ENCODE results near the gene DCST2. TPM values are rescaled to one million over a fixed set of nuclear protein-coding genes. Genes with fewer than 3 reads are reported as not detected.

The DCST2 gene
- total and polyA plus RNA-seq, 9 of the 15 experiments (the other 6 are each of a cell fraction or from before 2014, with no cell fraction given): 0.09 to 0.49 (median 0.11) TPM; not detected in 3

GRCh38 chr1:155026588-155026987 is 7.0 kb downstream of the DCST2 start (continued):
- TF ChIP-seq PTBP1 (IDR thresholded peaks at IDR 0.05; ENCODE audit: low read depth, low read length): no peak
- TF ChIP-seq, protein P1, sequence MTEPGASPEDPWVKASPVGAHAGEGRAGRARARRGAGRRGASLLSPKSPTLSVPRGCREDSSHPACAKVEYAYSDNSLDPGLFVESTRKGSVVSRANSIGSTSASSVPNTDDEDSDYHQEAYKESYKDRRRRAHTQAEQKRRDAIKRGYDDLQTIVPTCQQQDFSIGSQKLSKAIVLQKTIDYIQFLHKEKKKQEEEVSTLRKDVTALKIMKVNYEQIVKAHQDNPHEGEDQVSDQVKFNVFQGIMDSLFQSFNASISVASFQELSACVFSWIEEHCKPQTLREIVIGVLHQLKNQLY (CRISPR knock-in tag; conservative IDR thresholded peaks at IDR 0.05): no peak
- TF ChIP-seq JUN (IDR thresholded peaks at IDR 0.05; ENCODE audit: borderline replicate concordance, low read depth, low read length): 0 out of 2 replicates have a peak, but pooled peaks have one; percentile 16
- no peak for TF ChIP-seq JUN (CRISPR knock-in tag; IDR thresholded peaks at IDR 0.05; ENCODE audit: borderline replicate concordance)
- no peak for TF ChIP-seq TBP (optimal IDR thresholded peaks at IDR 0.05; ENCODE audit: low read depth, low read length)
- no peak for TF ChIP-seq ZNF507 (tag; conservative IDR thresholded peaks at IDR 0.05)
- no peak for TF ChIP-seq RBM39 (optimal IDR thresholded peaks at IDR 0.05; ENCODE audit: low read depth, low read length)
- no peak for TF ChIP-seq ZNF282 (CRISPR knock-in tag; IDR thresholded peaks at IDR 0.05)
- no peak for TF ChIP-seq ZNF830 (CRISPR knock-in tag; IDR thresholded peaks at IDR 0.05)
- no peak for TF ChIP-seq NFIC (IDR thresholded peaks at IDR 0.05)
- TF ChIP-seq TAF1 (IDR thresholded peaks at IDR 0.05; ENCODE audit: control insufficient read depth, extremely low read depth, insufficient read depth, low read length, severe bottlenecking): no peak

GRCh38 chr1:155026154-155026553 is 7.4 kb downstream of the DCST2 start:
- no TSS peak for BruUV-seq (replicated peaks)
- Histone ChIP-seq H3K4me3 (no peak overlapping the region), H3K27ac (ENCODE audit: extremely low read depth, low read depth, low read length) (no peak overlapping the region), H4K20me1 (replicated peaks; ENCODE audit: control insufficient read depth, insufficient read depth, low read length) (no peaks in the 10 kb centered on the region), H3K79me2 (ENCODE audit: control insufficient read depth, insufficient read depth, low read length) (no peaks in the 10 kb centered on the region), H3K27me3 (ENCODE audit: control insufficient read depth in 2 of 2, insufficient read depth in 2 of 2, low read length in 2 of 2) (no peaks in the 10 kb centered on the region), H2AFZ (ENCODE audit: low read depth, low read length) (0 out of 2 replicates have a peak overlapping the region, but pooled peaks have one; percentile 8), H3K9ac (ENCODE audit: insufficient read depth in 1 of 2, low read depth in 2 of 2, low read length in 2 of 2) (peak overlapping the region in 1 of 2 experiments; percentile 18; a peak in 1 of 4 replicates), H3K4me2 (ENCODE audit: insufficient read depth, low read length) (no peak overlapping the region), H3K9me3 (replicated peaks; ENCODE audit: control insufficient read depth, insufficient read depth, low read depth, low read length) (no peaks in the 10 kb centered on the region), H3K9me1 (ENCODE audit: control insufficient read depth, insufficient read depth, low read length) (no peaks in the 10 kb centered on the region), H3K36me3 (ENCODE audit: control insufficient read depth, insufficient read depth, low read length) (no peaks in the 10 kb centered on the region), H3K4me1 (replicated peaks in 1 of 2; ENCODE audit: control insufficient read depth in 2 of 2, insufficient read depth in 2 of 2, low read length in 2 of 2) (peaks cover 13 to 26% of the 10 kb centered on the region in 2 experiments; a peak in 3 of 5 replicates)
- intact Hi-C loops (cut with micrococcal nuclease) (no loop called here), in situ Hi-C loops (cut with MboI) (no loop called here)
- no peak for DNase-seq (ENCODE audit: extremely low read depth in 1 of 4, low spot score in 3 of 4)
- ATAC-seq: no peak
- 42% methylated on average over 9 of the region's 9 CpGs for WGBS (ENCODE audit: insufficient coverage, low coverage, missing lambda C conversion rate)
- FAIRE-seq: no peak
- POLR2A ChIA-PET: interaction anchor here (0.5 kb wide), 1 partner anchor 53 kb away, joined by 4 read pairs; no protein-coding TSS in a partner anchor
- CTCF ChIA-PET (ENCODE audit: low intra/inter-chr PET ratio): interaction anchor here (0.5 kb wide), 1 partner anchor 65 kb away, joined by 3 read pairs; no protein-coding TSS in a partner anchor
- TF ChIP-seq NR3C1 (CRISPR knock-in tag; IDR thresholded peaks at IDR 0.05): no peak
- TF ChIP-seq TBL1XR1 (IDR thresholded peaks at IDR 0.05; ENCODE audit: low read length in 2 of 2): no peak
- TF ChIP-seq ZNF830 (CRISPR knock-in tag; IDR thresholded peaks at IDR 0.05): no peak
- TF ChIP-seq, protein P2, sequence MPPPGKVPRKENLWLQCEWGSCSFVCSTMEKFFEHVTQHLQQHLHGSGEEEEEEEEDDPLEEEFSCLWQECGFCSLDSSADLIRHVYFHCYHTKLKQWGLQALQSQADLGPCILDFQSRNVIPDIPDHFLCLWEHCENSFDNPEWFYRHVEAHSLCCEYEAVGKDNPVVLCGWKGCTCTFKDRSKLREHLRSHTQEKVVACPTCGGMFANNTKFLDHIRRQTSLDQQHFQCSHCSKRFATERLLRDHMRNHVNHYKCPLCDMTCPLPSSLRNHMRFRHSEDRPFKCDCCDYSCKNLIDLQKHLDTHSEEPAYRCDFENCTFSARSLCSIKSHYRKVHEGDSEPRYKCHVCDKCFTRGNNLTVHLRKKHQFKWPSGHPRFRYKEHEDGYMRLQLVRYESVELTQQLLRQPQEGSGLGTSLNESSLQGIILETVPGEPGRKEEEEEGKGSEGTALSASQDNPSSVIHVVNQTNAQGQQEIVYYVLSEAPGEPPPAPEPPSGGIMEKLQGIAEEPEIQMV (tag; conservative IDR thresholded peaks at IDR 0.05; ENCODE audit: low read depth): no peak
- TF ChIP-seq ZNF445 (CRISPR knock-in tag; IDR thresholded peaks at IDR 0.05; ENCODE audit: low read depth): no peak
- TF ChIP-seq HOXB6 (CRISPR knock-in tag; IDR thresholded peaks at IDR 0.05; ENCODE audit: borderline replicate concordance): no peak
- TF ChIP-seq HDGF (IDR thresholded peaks at IDR 0.05): no peak

All from K562 (cell line).